A673 (cell line): ENCODE measurements around the gene CD248. TPM values are rescaled to one million over a fixed set of nuclear protein-coding genes. Genes with fewer than 3 reads are reported as not detected.
"Not testable (repeated sequence)": the region's sequence is repeated elsewhere in the genome, so short reads cannot be mapped to it uniquely, and the experiment has no call there.

ENCODE experiments used
- BruUV-seq: library from RNA; stranded (reverse); fragments of 400-500 nt; replicated peaks from 2 replicates; lab custom pipeline; 2021; lab: Mats Ljungman, UMichigan
- CTCF ChIA-PET: fragments of 300-600 bp; sonication (Branson Sonifier 250); formaldehyde crosslinking; loops from one replicate; lab custom pipeline; 2022; ENCODE audit warnings: antibody characterized with exemption; lab: Charles Lee
- POLR2A ChIA-PET: fragments of 300-600 bp; sonication (Branson Sonifier 250); formaldehyde crosslinking; loops from one replicate; lab custom pipeline; 2022; ENCODE audit warnings: antibody characterized with exemption; ENCODE audit not compliant: low non-redundant PET; lab: Charles Lee
- DNase-seq: peaks from one replicate; pipeline ENCODE4 v3.0.0-alpha.2; 2015; ENCODE audit warnings: low spot score
- H3K27ac ChIP-seq: fragments of 200-600 bp; sonication (generic); 2 replicates; pipeline ENCODE4 v1.5.1; 2016; ENCODE audit warnings: mixed run types, low read depth, mild to moderate bottlenecking, mixed read lengths, antibody characterized with exemption, low read length; ENCODE audit not compliant: poor library complexity, severe bottlenecking
- H3K27me3 ChIP-seq: fragments of 200-600 bp; sonication (generic); replicated peaks from 2 replicates; pipeline ENCODE4 v1.6.1; 2017; ENCODE audit warnings: mixed run types, low read depth, mild to moderate bottlenecking, mixed read lengths, antibody characterized with exemption, low read length; ENCODE audit not compliant: insufficient read depth, poor library complexity
- H3K36me3 ChIP-seq: fragments of 200-600 bp; sonication (generic); 2 replicates; pipeline ENCODE4 v1.6.1; 2016; ENCODE audit warnings: mixed run types, mild to moderate bottlenecking, mixed read lengths, antibody characterized with exemption, low read length; ENCODE audit not compliant: insufficient read depth, poor library complexity, severe bottlenecking
- H3K4me1 ChIP-seq: fragments of 200-600 bp; sonication (generic); 2 replicates; pipeline ENCODE4 v1.6.1; 2017; ENCODE audit warnings: mixed run types, mild to moderate bottlenecking, mixed read lengths, antibody characterized with exemption, low read length; ENCODE audit not compliant: insufficient read depth, poor library complexity, severe bottlenecking
- H3K4me3 ChIP-seq: fragments of 200-600 bp; sonication (generic); 2 replicates; pipeline ENCODE4 v1.5.1; 2016; ENCODE audit warnings: low read depth, mixed run types, mild to moderate bottlenecking, mixed read lengths, low read length; ENCODE audit not compliant: poor library complexity, severe bottlenecking
- H3K9me3 ChIP-seq: fragments of 200-600 bp; sonication (generic); 2 replicates; pipeline ENCODE4 v1.6.1; 2016; ENCODE audit warnings: mixed run types, low read depth, mild to moderate bottlenecking, mixed read lengths, antibody characterized with exemption, low read length; ENCODE audit not compliant: poor library complexity, severe bottlenecking
- CTCF ChIP-seq: fragments of 300-800, 200-600 bp; sonication (generic); conservative IDR thresholded peaks from 2 replicates; pipeline ENCODE4 v1.5.1; 2017; ENCODE audit warnings: low read depth, mild to moderate bottlenecking, antibody characterized with exemption, low read length, moderate library complexity, mixed read lengths
- EZH2 ChIP-seq: fragments of 200-600 bp; sonication (generic); IDR thresholded peaks from 2 replicates; pipeline ENCODE4 v1.6.1; 2017; ENCODE audit warnings: borderline replicate concordance, low read depth, mild to moderate bottlenecking, mixed read lengths, antibody characterized with exemption, low read length; ENCODE audit not compliant: poor library complexity, severe bottlenecking
- intact Hi-C: fragments of 100-400 bp; cut with micrococcal nuclease; formaldehyde crosslinking; loops from one replicate; pipeline ENCODE4 v1.10.0; 2022; ENCODE audit not compliant: unreplicated experiment
- total RNA-seq: library from RNA; stranded (reverse); gene quantifications from 2 replicates; pipeline ENCODE4 v1.2.3, GENCODE V29; 2021

CD248 gene
- total RNA-seq, 1 experiment from 2014 or later: 97.8 TPM

GRCh38 chr11:66279092-66279734, 37.6 kb downstream of the CD248 start:
- no peak for TF ChIP-seq CTCF
- no peak for TF ChIP-seq EZH2
- DNase-seq: no peak
- no peaks in the 10 kb centered on the region for H3K27me3 ChIP-seq
- H3K9me3 ChIP-seq: no peaks in the 10 kb centered on the region
- no peak overlapping the region for H3K4me3 ChIP-seq
- H3K4me1 ChIP-seq: peaks cover 27% of the 10 kb centered on the region
- H3K27ac ChIP-seq: no peak overlapping the region
- intact Hi-C loops: no loop called here
- BruUV-seq: no TSS peak
- ChIA-PET CTCF (no interaction called here), POLR2A (no interaction called here)
- peaks cover 13% of the 10 kb centered on the region for H3K36me3 ChIP-seq

- H3K27ac ChIP-seq: no peak overlapping the region
- H3K27me3 ChIP-seq: no peaks in the 10 kb centered on the region
- H3K4me1 ChIP-seq: peaks cover 27% of the 10 kb centered on the region
- ChIA-PET CTCF (no interaction called here), POLR2A (no interaction called here)
- DNase-seq: peak; percentile 62
- H3K4me3 ChIP-seq: peak overlapping the region; percentile 38
- no TSS peak for BruUV-seq
- TF ChIP-seq CTCF: no peak
- no peak for TF ChIP-seq EZH2
- peaks cover 20% of the 10 kb centered on the region for H3K36me3 ChIP-seq
- no peaks in the 10 kb centered on the region for H3K9me3 ChIP-seq
- intact Hi-C loops: no loop called here
Observed at GRCh38 chr11:66278363-66279091, 38.3 kb downstream of the CD248 start.

- ChIA-PET POLR2A (no interaction called here), CTCF (no interaction called here)
- no TSS peak for BruUV-seq
- Histone ChIP-seq H3K4me3 (peak within 1 kb of the TSS; percentile 38), H3K4me1 (peaks cover 27% of the 10 kb centered on the region), H3K27ac (peak within 1 kb of the TSS; percentile 18), H3K27me3 (no peaks in the 10 kb centered on the region), H3K9me3 (no peaks in the 10 kb centered on the region), H3K36me3 (peaks cover 28% of the 10 kb centered on the region)
- intact Hi-C loops: no loop called here
- DNase-seq: peak; percentile 74
- TF ChIP-seq EZH2 (no peak), CTCF (no peak)
Observed at GRCh38 chr11:66277471-66278362, 39.1 kb downstream of the CD248 start, which contains the start of gene CNIH2. TSS of gene CNIH2 (plus strand) at chr11:66278175. CDS start at chr11:66278457, 282 bp downstream.

GRCh38 chr11:66277064-66277463, 39.8 kb downstream of the CD248 start:
- POLR2A ChIA-PET, intact Hi-C loops, H3K4me3 ChIP-seq, H3K27me3 ChIP-seq, CTCF ChIA-PET, H3K27ac ChIP-seq, H3K9me3 ChIP-seq, DNase-seq: not testable (repeated sequence)
- H3K4me1 ChIP-seq: peaks cover 27% of the 10 kb centered on the region
- peaks cover 34% of the 10 kb centered on the region for H3K36me3 ChIP-seq
- BruUV-seq: TSS peak; percentile 56
